Loucy (cell line): Measurements from ENCODE around the gene TEX52.

Experiments
- H2AFZ ChIP-seq: fragments of 200-600 bp; sonication (generic); 2 replicates; pipeline ENCODE4 v1.6.0; 2016; ENCODE audit warnings: antibody characterized with exemption, mild to moderate bottlenecking, low read length, moderate library complexity
- H3F3A ChIP-seq: fragments of 200-600 bp; 2 replicates; pipeline ENCODE4 v1.6.0; 2016; ENCODE audit warnings: antibody characterized with exemption, low read depth, mild to moderate bottlenecking
- H3K27me3 ChIP-seq: fragments of 200-600 bp; sonication (generic); 2 replicates; pipeline ENCODE4 v1.6.1; 2014; ENCODE audit warnings: low read length, mild to moderate bottlenecking; ENCODE audit not compliant: insufficient read depth, poor library complexity, severe bottlenecking
- H3K36me3 ChIP-seq: fragments of 200-600 bp; sonication (generic); 2 replicates; pipeline ENCODE4 v1.6.1; 2016; ENCODE audit warnings: low read length; ENCODE audit not compliant: insufficient read depth
- H3K4me1 ChIP-seq: fragments of 200-600 bp; sonication (generic); 2 replicates; pipeline ENCODE4 v1.5.1; 2014; ENCODE audit warnings: low read length, mild to moderate bottlenecking; ENCODE audit not compliant: insufficient read depth, poor library complexity, severe bottlenecking
- H3K4me2 ChIP-seq: fragments of 200-600 bp; sonication (generic); 2 replicates; pipeline ENCODE4 v1.6.0; 2014; ENCODE audit warnings: antibody characterized with exemption, low read length, low read depth, mild to moderate bottlenecking; ENCODE audit not compliant: poor library complexity, severe bottlenecking
- H3K4me3 ChIP-seq: fragments of 200-600 bp; sonication (generic); 2 replicates; pipeline ENCODE4 v1.5.1; 2014; ENCODE audit warnings: low read length, mild to moderate bottlenecking, mixed read lengths; ENCODE audit not compliant: poor library complexity, severe bottlenecking
- H3K79me2 ChIP-seq: fragments of 200-600 bp; sonication (generic); 2 replicates; pipeline ENCODE4 v1.6.1; 2014; ENCODE audit warnings: low read length; ENCODE audit not compliant: insufficient read depth
- H3K9ac ChIP-seq: fragments of 200-600 bp; sonication (generic); 2 replicates; pipeline ENCODE4 v1.6.0; 2014; ENCODE audit warnings: mild to moderate bottlenecking, low read depth, low read length, moderate library complexity; ENCODE audit not compliant: poor library complexity, severe bottlenecking
- H3K9me2 ChIP-seq: fragments of 200-600 bp; sonication (generic); replicated peaks from 2 replicates; pipeline ENCODE4 v1.6.1; 2016; ENCODE audit warnings: low read depth, low read length, mixed read lengths
- H3K9me3 ChIP-seq: fragments of 200-600 bp; sonication (generic); 2 replicates; pipeline ENCODE4 v1.6.1; 2014; ENCODE audit warnings: mild to moderate bottlenecking, antibody characterized with exemption, low read length, low read depth; ENCODE audit not compliant: insufficient read depth
- H4K20me1 ChIP-seq: fragments of 200-600 bp; sonication (generic); 2 replicates; pipeline ENCODE4 v1.6.0; 2014; ENCODE audit warnings: antibody characterized with exemption, low read length, mild to moderate bottlenecking; ENCODE audit not compliant: insufficient read depth, poor library complexity, severe bottlenecking
- EZH2phosphoT487 ChIP-seq: fragments of 200-600 bp; IDR thresholded peaks from 2 replicates; pipeline ENCODE4 v1.6.1; 2018; ENCODE audit warnings: antibody characterized with exemption, mild to moderate bottlenecking, moderate library complexity, borderline replicate concordance
- TF ChIP-seq, protein P1 (sequence below): fragments of 200-600 bp; sonication (generic); conservative IDR thresholded peaks from 2 replicates; pipeline ENCODE4 v1.5.1; 2014; ENCODE audit warnings: mild to moderate bottlenecking, antibody characterized with exemption, low read length

Gene TEX52

DNA sequence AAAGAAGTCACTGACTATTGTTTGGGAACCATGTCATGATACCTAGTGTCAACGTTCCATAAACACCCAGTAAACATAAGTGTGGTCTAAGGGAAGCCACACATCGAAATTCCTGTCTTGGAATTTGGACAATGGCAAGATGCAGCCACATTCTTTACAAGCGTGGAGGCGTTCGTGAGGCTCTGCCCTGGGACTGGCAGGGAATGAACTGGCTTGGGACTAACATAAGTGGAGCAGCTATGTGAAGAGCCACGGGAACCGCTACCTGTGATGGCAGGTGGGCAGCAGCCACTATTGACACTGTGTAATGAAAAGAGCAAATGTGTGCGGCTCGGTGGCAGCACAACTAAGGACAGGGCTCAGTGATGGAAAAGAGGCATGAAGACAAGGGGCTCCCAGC, 12.1 kb downstream of the TEX52 start:
- H3K4me1 ChIP-seq = no peaks in the 10 kb centered on the region
- no peaks in the 10 kb centered on the region for H3K79me2 ChIP-seq
- H3K9me3 ChIP-seq = no peaks in the 10 kb centered on the region
- H3K4me3 ChIP-seq = no peak overlapping the region
- no peaks in the 10 kb centered on the region for H3K9me2 ChIP-seq
- H3K9ac ChIP-seq = no peak overlapping the region
- H3K36me3 ChIP-seq = no peaks in the 10 kb centered on the region
- H3K4me2 ChIP-seq = no peak overlapping the region
- H2AFZ ChIP-seq = no peak overlapping the region
- TF ChIP-seq, protein P1, sequence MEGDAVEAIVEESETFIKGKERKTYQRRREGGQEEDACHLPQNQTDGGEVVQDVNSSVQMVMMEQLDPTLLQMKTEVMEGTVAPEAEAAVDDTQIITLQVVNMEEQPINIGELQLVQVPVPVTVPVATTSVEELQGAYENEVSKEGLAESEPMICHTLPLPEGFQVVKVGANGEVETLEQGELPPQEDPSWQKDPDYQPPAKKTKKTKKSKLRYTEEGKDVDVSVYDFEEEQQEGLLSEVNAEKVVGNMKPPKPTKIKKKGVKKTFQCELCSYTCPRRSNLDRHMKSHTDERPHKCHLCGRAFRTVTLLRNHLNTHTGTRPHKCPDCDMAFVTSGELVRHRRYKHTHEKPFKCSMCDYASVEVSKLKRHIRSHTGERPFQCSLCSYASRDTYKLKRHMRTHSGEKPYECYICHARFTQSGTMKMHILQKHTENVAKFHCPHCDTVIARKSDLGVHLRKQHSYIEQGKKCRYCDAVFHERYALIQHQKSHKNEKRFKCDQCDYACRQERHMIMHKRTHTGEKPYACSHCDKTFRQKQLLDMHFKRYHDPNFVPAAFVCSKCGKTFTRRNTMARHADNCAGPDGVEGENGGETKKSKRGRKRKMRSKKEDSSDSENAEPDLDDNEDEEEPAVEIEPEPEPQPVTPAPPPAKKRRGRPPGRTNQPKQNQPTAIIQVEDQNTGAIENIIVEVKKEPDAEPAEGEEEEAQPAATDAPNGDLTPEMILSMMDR = no peak
- no peaks in the 10 kb centered on the region for H4K20me1 ChIP-seq
- H3K27me3 ChIP-seq = no peaks in the 10 kb centered on the region
- no peaks in the 10 kb centered on the region for H3F3A ChIP-seq

DNA sequence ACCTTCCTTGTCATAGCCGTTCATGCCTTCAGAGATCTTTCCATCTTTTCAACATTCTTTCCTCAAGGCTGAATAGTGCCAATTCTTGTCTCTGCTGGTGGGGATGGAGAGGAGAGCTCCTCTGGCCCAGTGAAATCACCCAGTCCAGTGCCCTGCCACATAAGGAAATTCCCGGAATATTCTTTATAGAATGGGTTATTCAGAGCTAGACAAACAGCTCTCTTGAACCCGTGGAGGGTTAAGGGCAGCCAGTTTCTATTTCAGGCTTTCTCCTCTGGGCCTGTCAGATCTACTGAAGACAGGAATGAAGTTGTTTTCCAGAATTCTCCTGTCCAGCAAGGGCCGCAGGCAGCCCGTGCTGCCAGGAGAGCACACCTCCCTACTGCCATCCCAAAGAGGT, 13.9 kb downstream of the TEX52 start:
- no peak overlapping the region for H3K4me2 ChIP-seq
- no peaks in the 10 kb centered on the region for H3K9me2 ChIP-seq
- TF ChIP-seq, protein P1 = no peak
- no peak for TF ChIP-seq EZH2phosphoT487
- no peaks in the 10 kb centered on the region for H3F3A ChIP-seq
- H3K36me3 ChIP-seq = no peaks in the 10 kb centered on the region
- no peaks in the 10 kb centered on the region for H3K79me2 ChIP-seq
- H3K9me3 ChIP-seq = no peaks in the 10 kb centered on the region
- no peak overlapping the region for H3K4me3 ChIP-seq
- H4K20me1 ChIP-seq = no peaks in the 10 kb centered on the region
- no peak overlapping the region for H3K9ac ChIP-seq
- H2AFZ ChIP-seq = no peak overlapping the region
- no peaks in the 10 kb centered on the region for H3K27me3 ChIP-seq
- H3K4me1 ChIP-seq = no peaks in the 10 kb centered on the region

DNA sequence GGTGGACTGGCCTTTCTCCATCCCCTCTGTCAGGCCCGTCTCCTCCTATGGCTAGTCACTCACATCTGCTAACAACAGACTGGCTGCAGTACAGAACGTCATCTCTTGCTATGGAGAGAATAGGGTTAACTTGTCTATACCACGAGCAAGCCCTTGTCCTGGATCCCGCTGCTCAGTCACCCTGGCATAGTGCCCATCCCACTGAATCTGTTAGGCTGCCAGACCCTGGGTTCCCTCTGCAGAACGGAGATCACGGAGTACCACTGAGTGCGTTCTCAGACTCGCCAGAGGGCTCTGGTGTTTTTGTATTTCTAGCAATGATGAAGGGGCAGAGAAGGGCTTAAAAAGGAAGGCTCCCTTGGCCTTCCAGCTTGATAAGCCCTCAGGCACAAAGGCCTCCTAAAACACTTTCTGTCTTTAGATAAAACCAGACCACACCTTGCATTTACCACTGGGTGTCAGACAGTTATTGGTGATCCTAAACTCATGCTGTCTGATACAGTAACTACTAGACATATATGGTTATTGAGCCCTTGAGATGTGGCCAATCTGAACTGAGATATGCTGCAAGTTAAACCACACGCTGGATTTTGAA, 15.7 kb downstream of the TEX52 start:
- H3K4me3 ChIP-seq = no peak overlapping the region
- H3K9ac ChIP-seq = no peak overlapping the region
- no peaks in the 10 kb centered on the region for H3K27me3 ChIP-seq
- TF ChIP-seq EZH2phosphoT487 = no peak
- TF ChIP-seq, protein P1 = no peak
- H3K79me2 ChIP-seq = no peaks in the 10 kb centered on the region
- H3K4me1 ChIP-seq = no peaks in the 10 kb centered on the region
- no peaks in the 10 kb centered on the region for H3K9me3 ChIP-seq
- no peak overlapping the region for H3K4me2 ChIP-seq
- no peaks in the 10 kb centered on the region for H3K36me3 ChIP-seq
- H4K20me1 ChIP-seq = no peaks in the 10 kb centered on the region
- H2AFZ ChIP-seq = no peak overlapping the region
- H3K9me2 ChIP-seq = no peaks in the 10 kb centered on the region
- no peaks in the 10 kb centered on the region for H3F3A ChIP-seq
